IMR-90 (cell line): ENCODE measurements around the gene PRR23E. TPM values are rescaled to one million over a fixed set of nuclear protein-coding genes. Genes with fewer than 3 reads are reported as not detected.

Source experiments
- ATAC-seq: fragments of 200-7000 bp; cut with Tn5 transposase; 2 replicates; pipeline ENCODE4 v1.9.1; 2020; ENCODE audit warnings: low read depth, mild to moderate bottlenecking, moderate library complexity
- BruUV-seq: library from RNA; stranded (reverse); fragments of 400-500 nt; replicated peaks from 2 replicates; lab custom pipeline; 2021; lab: Mats Ljungman, UMichigan
- CTCF ChIA-PET: fragments of 300-600 bp; formaldehyde crosslinking; extraction: SDS; loops from one replicate; lab custom pipeline; 2021; ENCODE audit warnings: antibody characterized with exemption; lab: Yijun Ruan, JAX
- POLR2A ChIA-PET: fragments of 300-600 bp; sonication (Branson Sonifier 250); formaldehyde crosslinking; loops from one replicate; lab custom pipeline; 2022; ENCODE audit warnings: antibody characterized with exemption; ENCODE audit not compliant: unreplicated experiment; lab: Charles Lee
- DNase-seq: peaks from one replicate; pipeline ENCODE4 v3.0.0; 2013
- H2AFZ ChIP-seq: replicated peaks from 2 replicates; pipeline ENCODE3; 2013; ENCODE audit warnings: low read length, mild to moderate bottlenecking; ENCODE audit not compliant: poor library complexity
- H2AK5ac ChIP-seq: 2 replicates; pipeline ENCODE4 v1.6.1; 2013; ENCODE audit warnings: low read depth, low read length, inconsistent platforms
- H2AK9ac ChIP-seq: replicated peaks from 2 replicates; pipeline ENCODE3; 2013; ENCODE audit warnings: mild to moderate bottlenecking, low read depth, low read length, moderate library complexity; ENCODE audit not compliant: poor library complexity
- H2BK120ac ChIP-seq: 2 replicates; pipeline ENCODE4 v1.6.1; 2013; ENCODE audit warnings: low read depth, low read length, inconsistent platforms
- H2BK15ac ChIP-seq: 3 replicates; pipeline ENCODE4 v1.6.1; 2013; ENCODE audit warnings: low read depth, low read length, inconsistent platforms
- H2BK20ac ChIP-seq: 2 replicates; pipeline ENCODE4 v1.6.1; 2013; ENCODE audit warnings: low read depth, mild to moderate bottlenecking, inconsistent platforms, low read length, moderate library complexity
- H2BK5ac ChIP-seq: 2 replicates; pipeline ENCODE4 v1.6.1; 2013; ENCODE audit warnings: mild to moderate bottlenecking, low read depth, low read length, inconsistent platforms; ENCODE audit not compliant: poor library complexity, severe bottlenecking
- H3K14ac ChIP-seq: replicated peaks from 2 replicates; pipeline ENCODE4 v1.6.1; 2013; ENCODE audit warnings: low read depth, low read length, inconsistent platforms
- H3K18ac ChIP-seq: 2 replicates; pipeline ENCODE4 v1.6.1; 2013; ENCODE audit warnings: low read depth, low read length, control low read depth
- H3K23ac ChIP-seq: 2 replicates; pipeline ENCODE4 v1.6.1; 2013; ENCODE audit warnings: low read depth, low read length, inconsistent platforms
- H3K27ac ChIP-seq: 2 replicates; pipeline ENCODE4 v1.5.1; 2013; ENCODE audit warnings: mild to moderate bottlenecking, control low read depth, low read length; ENCODE audit not compliant: insufficient read depth
- H3K27me3 ChIP-seq: 2 replicates; pipeline ENCODE4 v1.6.1; 2013; ENCODE audit warnings: low read length; ENCODE audit not compliant: control insufficient read depth, insufficient read depth
- H3K36me3 ChIP-seq: 2 replicates; pipeline ENCODE4 v1.6.1; 2013; ENCODE audit warnings: low read length, mixed read lengths; ENCODE audit not compliant: control insufficient read depth, insufficient read depth
- H3K4ac ChIP-seq: 2 replicates; pipeline ENCODE4 v1.6.1; 2013; ENCODE audit warnings: low read depth, low read length, inconsistent platforms
- H3K4me1 ChIP-seq: 2 replicates; pipeline ENCODE4 v1.6.1; 2013; ENCODE audit warnings: low read length, mixed read lengths; ENCODE audit not compliant: control insufficient read depth, insufficient read depth
- H3K4me2 ChIP-seq: 2 replicates; pipeline ENCODE4 v1.6.1; 2013; ENCODE audit warnings: low read depth, mild to moderate bottlenecking, control low read depth, low read length, moderate library complexity
- H3K4me3 ChIP-seq: 2 replicates; pipeline ENCODE4 v1.5.1; 2013; ENCODE audit warnings: low read depth, mild to moderate bottlenecking, control low read depth, low read length, moderate library complexity; ENCODE audit not compliant: insufficient read depth
- H3K56ac ChIP-seq: 2 replicates; pipeline ENCODE4 v1.6.1; 2013; ENCODE audit warnings: low read length, inconsistent platforms; ENCODE audit not compliant: insufficient read depth; ENCODE audit errors: extremely low read depth
- H3K79me1 ChIP-seq, 2 experiments: 2 replicates each; pipeline ENCODE4 v1.6.1; 2013; ENCODE audit warnings: low read length in 2 of 2, inconsistent platforms in 1 of 2, low read depth in 1 of 2
- H3K9ac ChIP-seq: 2 replicates; pipeline ENCODE4 v1.6.1; 2013; ENCODE audit warnings: low read depth, low read length, control low read depth
- H3K9me1 ChIP-seq: 2 replicates; pipeline ENCODE4 v1.6.1; 2013; ENCODE audit warnings: low read length, inconsistent platforms; ENCODE audit not compliant: insufficient read depth
- H3K9me3 ChIP-seq: 2 replicates; pipeline ENCODE4 v1.6.1; 2013; ENCODE audit warnings: low read length; ENCODE audit not compliant: control insufficient read depth, insufficient read depth
- H4K20me1 ChIP-seq: 2 replicates; pipeline ENCODE4 v1.6.1; 2013; ENCODE audit warnings: low read length, inconsistent platforms; ENCODE audit not compliant: insufficient read depth
- H4K5ac ChIP-seq: 2 replicates; pipeline ENCODE4 v1.6.1; 2013; ENCODE audit warnings: mild to moderate bottlenecking, low read depth, low read length, control low read depth
- H4K8ac ChIP-seq, 2 experiments: 2 replicates each; pipeline ENCODE4 v1.6.1; 2013; ENCODE audit warnings: low read depth in 2 of 2, low read length in 2 of 2, control low read depth in 1 of 2, inconsistent platforms in 1 of 2
- H4K91ac ChIP-seq: 2 replicates; pipeline ENCODE4 v1.6.1; 2013; ENCODE audit warnings: low read depth, low read length, inconsistent platforms; ENCODE audit not compliant: insufficient read depth
- ELK1 ChIP-seq: fragments of 150-350 bp; IDR thresholded peaks from 2 replicates; pipeline ENCODE4 v1.6.1; 2016; ENCODE audit warnings: low read depth, mild to moderate bottlenecking, low read length, moderate library complexity, borderline replicate concordance
- FOS ChIP-seq: fragments of 150-350 bp; IDR thresholded peaks from 2 replicates; pipeline ENCODE4 v1.6.1; 2016; ENCODE audit warnings: low read depth, low read length
- WGBS, 2 experiments: methylation state at CpG; one replicate each; pipeline versions ENCODE4 v1.1.5 to v1.1.7; 2013; ENCODE audit warnings: missing lambda C conversion rate in 2 of 2; ENCODE audit not compliant: insufficient read length in 1 of 2; ENCODE audit errors: extremely low coverage in 2 of 2; 5-methylcytosine and 5-hydroxymethylcytosine counted together
- dilution Hi-C: fragments of 300-500 bp; cut with HindIII; formaldehyde crosslinking; loops from one replicate; pipeline ENCODE4 v1.14.3; 2018; ENCODE audit warnings: low sequenced_read_pairs; ENCODE audit not compliant: unreplicated experiment
- in situ Hi-C: fragments of 300-500 bp; cut with MboI; formaldehyde crosslinking; loops from 3 replicates; pipeline ENCODE4 v1.14.3; 2019; ENCODE audit warnings: low sequenced_read_pairs, inconsistent platforms, mixed read lengths
- intact Hi-C: fragments of 100-400 bp; cut with micrococcal nuclease; formaldehyde crosslinking; loops from 2 replicates; pipeline ENCODE4 v1.10.0; 2022
- polyA plus RNA-seq, 3 experiments: library from polyadenylated mRNA; depleted of rRNA; stranded (reverse); fragments of >200 nt; gene quantifications; 2 replicates each; pipeline ENCODE4 v1.2.3, GENCODE V29; 2012; ENCODE audit warnings: low replicate concordance in 1 of 3
- total RNA-seq: library from RNA; depleted of rRNA; stranded (reverse); fragments of >200 nt; gene quantifications from 2 replicates; pipeline ENCODE4 v1.2.3, GENCODE V29; 2012

The PRR23E gene
- total and polyA plus RNA-seq, 2 of the 4 experiments (the other 2 are of a cell fraction) = not detected

- Histone ChIP-seq H4K20me1 (0 out of 2 replicates have a peak, but pooled peaks cover 6% of the 10 kb centered on the region), H2BK15ac (no peak overlapping the region), H3K4me1 (peaks cover 3% of the 10 kb centered on the region; the same call in 1 of the 2 replicates), H4K91ac (no peak overlapping the region), H3K27me3 (peaks cover 13% of the 10 kb centered on the region), H3K23ac (no peak overlapping the region), H3K4me2 (peak overlapping the region; percentile 10; the same call in 1 of the 2 replicates), H2BK5ac (no peak overlapping the region), H3K18ac (no peak overlapping the region), H3K9me3 (no peaks in the 10 kb centered on the region), H3K4me3 (no peak overlapping the region), H3K9ac (no peak overlapping the region), H3K4ac (no peak overlapping the region), H3K79me1 (no peaks in the 10 kb centered on the region), H3K56ac (no peak overlapping the region), H3K14ac (no peak overlapping the region), H2AK9ac (no peak overlapping the region), H2AK5ac (no peak overlapping the region), H3K9me1 (no peaks in the 10 kb centered on the region; the same call in 1 of the 2 replicates), H4K5ac (no peak overlapping the region), H2AFZ (peak overlapping the region; percentile 9), H4K8ac (no peak overlapping the region), H2BK20ac (no peak overlapping the region), H3K27ac (no peak overlapping the region), H2BK120ac (no peak overlapping the region), H3K36me3 (no peaks in the 10 kb centered on the region)
- TF ChIP-seq FOS (peak; percentile 86), ELK1 (no peak)
- intact Hi-C loops (no loop called here), in situ Hi-C loops (no loop called here), dilution Hi-C loops (no loop called here)
- POLR2A ChIA-PET = no interaction called here
- ATAC-seq (peak; percentile 92), DNase-seq (peak; percentile 53)
- no TSS peak for BruUV-seq
- WGBS, 2 experiments = 26% methylated on average over 11 of the region's 22 CpGs; no CpG with 5 or more reads in 1 of the 2 experiments
- CTCF ChIA-PET = no interaction called here
Measured at GRCh38 chr3:127172781-127173515, 20.0 kb upstream of the PRR23E start.
